Keratinocyte (primary cell): Measurements from ENCODE around the gene TMEM135. TPM values are rescaled to one million over a fixed set of nuclear protein-coding genes. Genes with fewer than 3 reads are reported as not detected.

Source experiments
- DNase-seq: peaks from one replicate; pipeline ENCODE4 v3.0.0-alpha.2; 2011; ENCODE audit warnings: low read depth, missing footprints, low spot score
- FAIRE-seq: peaks from 2 replicates; lab custom pipeline; 2011; peaks lifted over from hg19 to GRCh38; lab: Jason Lieb, UNC
- H2AFZ ChIP-seq: 2 replicates; pipeline ENCODE4 v1.6.0; 2012; ENCODE audit warnings: low read length, control low read depth, inconsistent platforms; ENCODE audit not compliant: control insufficient read depth
- H3K27ac ChIP-seq: 2 replicates; pipeline ENCODE4 v1.5.1; 2011; ENCODE audit warnings: low read length; ENCODE audit not compliant: control insufficient read depth, insufficient read depth
- H3K27me3 ChIP-seq: 3 replicates; pipeline ENCODE4 v1.6.0; 2011; ENCODE audit warnings: low read length; ENCODE audit not compliant: control insufficient read depth, insufficient read depth; ENCODE audit errors: extremely low read depth
- H3K36me3 ChIP-seq, 2 experiments: 2 replicates in 1 of 2; 3 replicates in 1 of 2; pipeline ENCODE4 v1.5.1; 2011; ENCODE audit warnings: low read length in 2 of 2, mild to moderate bottlenecking in 1 of 2; ENCODE audit not compliant: control insufficient read depth in 2 of 2, insufficient read depth in 2 of 2; ENCODE audit errors: extremely low read depth in 1 of 2
- H3K4me1 ChIP-seq: 3 replicates; pipeline ENCODE4 v1.5.1; 2011; ENCODE audit warnings: low read length; ENCODE audit not compliant: control insufficient read depth, insufficient read depth; ENCODE audit errors: extremely low read depth
- H3K4me2 ChIP-seq: 3 replicates; pipeline ENCODE4 v1.6.0; 2011; ENCODE audit warnings: low read depth, low read length; ENCODE audit not compliant: control insufficient read depth, insufficient read depth; ENCODE audit errors: extremely low read depth
- H3K4me3 ChIP-seq, 3 experiments: fragments of 200-600 bp in 1 of 3; sonication (generic) in 1 of 3; 2 replicates in 2 of 3; 3 replicates in 1 of 3; pipeline ENCODE4 v1.5.1; 2011 to 2016; ENCODE audit warnings: low read length in 3 of 3, mild to moderate bottlenecking in 3 of 3, control low read depth in 2 of 3, inconsistent platforms in 1 of 3, low read depth in 1 of 3, mixed read lengths in 1 of 3, mixed run types in 1 of 3, moderate library complexity in 1 of 3; ENCODE audit not compliant: control insufficient read depth in 2 of 3, insufficient read depth in 2 of 3; ENCODE audit errors: extremely low read depth in 1 of 3
- H3K79me2 ChIP-seq: 2 replicates; pipeline ENCODE4 v1.6.0; 2012; ENCODE audit warnings: low read length; ENCODE audit not compliant: control insufficient read depth, insufficient read depth
- H3K9ac ChIP-seq: 3 replicates; pipeline ENCODE4 v1.6.0; 2011; ENCODE audit warnings: low read length; ENCODE audit not compliant: control insufficient read depth, insufficient read depth; ENCODE audit errors: extremely low read depth
- H3K9me1 ChIP-seq: 3 replicates; pipeline ENCODE4 v1.6.0; 2011; ENCODE audit warnings: low read length; ENCODE audit not compliant: control insufficient read depth, insufficient read depth; ENCODE audit errors: extremely low read depth
- H3K9me3 ChIP-seq: 2 replicates; pipeline ENCODE4 v1.5.1; 2012; ENCODE audit warnings: low read depth, low read length; ENCODE audit not compliant: control insufficient read depth
- H4K20me1 ChIP-seq: 3 replicates; pipeline ENCODE4 v1.6.0; 2011; ENCODE audit warnings: low read length; ENCODE audit not compliant: control insufficient read depth, insufficient read depth; ENCODE audit errors: extremely low read depth
- EZH2 ChIP-seq: IDR thresholded peaks from one replicate; pipeline ENCODE4 v1.6.1; 2012; ENCODE audit warnings: inconsistent platforms, mild to moderate bottlenecking, low read length, moderate library complexity
- dilution Hi-C: fragments of 300-500 bp; cut with MboI; formaldehyde crosslinking; loops from one replicate; pipeline ENCODE4 v1.7.0; 2020; ENCODE audit warnings: low sequenced_read_pairs; ENCODE audit not compliant: extremely low pct_ligation_motif_present
- polyA plus RNA-seq, 5 experiments: library from polyadenylated mRNA; depleted of rRNA in 3 of 5; stranded (reverse) in 3 of 5; stranded (forward) in 1 of 5; unstranded in 1 of 5; fragments of >200 nt; gene quantifications; 1 replicate in 1 of 5; 2 replicates in 3 of 5; 3 replicates in 1 of 5; pipeline versions ENCODE4 v1.2.1 to v1.2.3, GENCODE V29; 2011 to 2012; ENCODE audit warnings: missing spikeins in 2 of 5, low read depth in 1 of 5, low replicate concordance in 1 of 5
- TF ChIP-seq, protein P1 (sequence below), 3 experiments: IDR thresholded peaks in 1 of 3; conservative IDR thresholded peaks in 1 of 3; optimal IDR thresholded peaks in 1 of 3; 2 replicates in 2 of 3; 3 replicates in 1 of 3; pipeline versions ENCODE3 to v1.5.1; 2011; ENCODE audit warnings: low read length in 3 of 3, mild to moderate bottlenecking in 3 of 3, moderate library complexity in 2 of 3, control low read depth in 1 of 3, inconsistent platforms in 1 of 3; ENCODE audit not compliant: insufficient read depth in 2 of 3; ENCODE audit errors: extremely low read depth in 1 of 3

TMEM135 gene
- polyA plus RNA-seq, 1 donor (not counting 4 experiments of a cell fraction or from before 2014, with no cell fraction given): 15.0 TPM

DNA sequence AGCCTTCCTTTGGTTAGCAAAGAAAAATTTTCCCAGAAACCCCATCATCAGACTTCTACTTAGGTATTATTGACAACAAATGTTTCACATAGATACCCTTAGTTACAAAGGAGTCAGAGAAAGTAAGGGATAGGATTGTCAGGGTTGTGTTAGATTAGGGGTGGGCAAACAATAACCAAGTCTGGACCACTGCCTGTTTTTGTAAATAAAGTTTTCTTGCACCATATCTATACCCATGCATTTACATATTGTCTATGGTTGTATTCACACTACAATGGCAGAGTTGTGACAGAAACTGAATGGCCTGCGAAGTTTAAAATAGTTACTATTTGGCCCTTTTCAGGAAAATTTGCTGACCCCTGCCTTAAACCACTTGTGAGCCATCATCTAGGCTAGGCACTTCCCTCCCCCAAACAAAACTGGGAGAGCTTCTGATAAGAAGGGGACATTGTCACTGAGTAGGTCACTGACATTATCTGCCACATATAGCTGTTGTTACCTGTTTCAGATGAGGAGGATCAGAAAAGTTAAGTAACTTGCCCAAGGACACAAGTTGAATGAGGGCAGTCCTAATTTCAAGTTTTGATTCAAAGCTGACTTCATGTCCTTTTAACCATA, 40.7 kb upstream of the TMEM135 start:
- no peaks in the 10 kb centered on the region for H3K9me1 ChIP-seq
- no peak for TF ChIP-seq EZH2
- TF ChIP-seq, protein P1, sequence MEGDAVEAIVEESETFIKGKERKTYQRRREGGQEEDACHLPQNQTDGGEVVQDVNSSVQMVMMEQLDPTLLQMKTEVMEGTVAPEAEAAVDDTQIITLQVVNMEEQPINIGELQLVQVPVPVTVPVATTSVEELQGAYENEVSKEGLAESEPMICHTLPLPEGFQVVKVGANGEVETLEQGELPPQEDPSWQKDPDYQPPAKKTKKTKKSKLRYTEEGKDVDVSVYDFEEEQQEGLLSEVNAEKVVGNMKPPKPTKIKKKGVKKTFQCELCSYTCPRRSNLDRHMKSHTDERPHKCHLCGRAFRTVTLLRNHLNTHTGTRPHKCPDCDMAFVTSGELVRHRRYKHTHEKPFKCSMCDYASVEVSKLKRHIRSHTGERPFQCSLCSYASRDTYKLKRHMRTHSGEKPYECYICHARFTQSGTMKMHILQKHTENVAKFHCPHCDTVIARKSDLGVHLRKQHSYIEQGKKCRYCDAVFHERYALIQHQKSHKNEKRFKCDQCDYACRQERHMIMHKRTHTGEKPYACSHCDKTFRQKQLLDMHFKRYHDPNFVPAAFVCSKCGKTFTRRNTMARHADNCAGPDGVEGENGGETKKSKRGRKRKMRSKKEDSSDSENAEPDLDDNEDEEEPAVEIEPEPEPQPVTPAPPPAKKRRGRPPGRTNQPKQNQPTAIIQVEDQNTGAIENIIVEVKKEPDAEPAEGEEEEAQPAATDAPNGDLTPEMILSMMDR (optimal IDR thresholded peaks at IDR 0.05 in 1 of 3, IDR thresholded peaks at IDR 0.05 in 1 of 3, conservative IDR thresholded peaks at IDR 0.05 in 1 of 3; ENCODE audit: extremely low read depth in 1 of 3, insufficient read depth in 2 of 3, low read length in 3 of 3): no peak
- H3K9ac ChIP-seq: no peak overlapping the region
- H3K36me3 ChIP-seq: no peaks in the 10 kb centered on the region
- no peaks in the 10 kb centered on the region for H3K79me2 ChIP-seq
- H3K27ac ChIP-seq: no peak overlapping the region
- DNase-seq (no peak), FAIRE-seq (no peak)
- H3K9me3 ChIP-seq: no peaks in the 10 kb centered on the region
- H4K20me1 ChIP-seq: no peaks in the 10 kb centered on the region
- no peak overlapping the region for H2AFZ ChIP-seq
- H3K27me3 ChIP-seq: no peaks in the 10 kb centered on the region
- H3K4me3 ChIP-seq: no peak overlapping the region
- H3K4me1 ChIP-seq: no peaks in the 10 kb centered on the region
- dilution Hi-C loops: no loop called here
- H3K4me2 ChIP-seq: no peak overlapping the region

DNA sequence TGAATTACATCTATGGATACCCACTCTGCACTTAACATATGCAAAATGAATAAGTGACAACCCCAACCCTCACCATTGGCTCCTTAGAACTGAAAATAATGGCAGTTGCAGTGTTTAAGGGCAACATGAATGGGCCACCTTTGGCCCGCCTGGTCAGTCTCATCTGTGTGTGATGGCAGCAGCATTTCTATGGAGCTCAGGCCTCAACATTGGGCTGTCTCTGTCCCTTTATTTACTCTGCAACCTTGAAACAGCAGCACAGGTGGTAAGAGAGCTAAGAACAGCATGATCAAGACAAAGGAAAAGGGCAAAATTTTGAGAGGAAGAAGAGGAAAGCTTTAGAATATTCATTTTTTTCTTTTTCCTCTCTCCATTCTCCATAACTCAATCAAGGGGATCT, 38.3 kb upstream of the TMEM135 start:
- Histone ChIP-seq H3K79me2 (no peaks in the 10 kb centered on the region), H3K36me3 (no peaks in the 10 kb centered on the region), H3K9me3 (no peaks in the 10 kb centered on the region), H3K4me3 (no peak overlapping the region), H3K27me3 (no peaks in the 10 kb centered on the region), H4K20me1 (no peaks in the 10 kb centered on the region), H3K4me1 (no peaks in the 10 kb centered on the region), H2AFZ (no peak overlapping the region), H3K9ac (no peak overlapping the region), H3K4me2 (no peak overlapping the region), H3K9me1 (no peaks in the 10 kb centered on the region), H3K27ac (no peak overlapping the region)
- DNase-seq (no peak), FAIRE-seq (no peak)
- TF ChIP-seq EZH2: no peak
- TF ChIP-seq, protein P1 (optimal IDR thresholded peaks at IDR 0.05 in 1 of 3, IDR thresholded peaks at IDR 0.05 in 1 of 3, conservative IDR thresholded peaks at IDR 0.05 in 1 of 3; ENCODE audit: extremely low read depth in 1 of 3, insufficient read depth in 2 of 3, low read length in 3 of 3): no peak
- dilution Hi-C loops: no loop called here
